Cardiac muscle cell (in vitro differentiated cells and primary cell): Measurements from ENCODE around the gene MUC6. TPM values are rescaled to one million over a fixed set of nuclear protein-coding genes. Genes with fewer than 3 reads are reported as not detected.

Experiments used
- DNase-seq, 2 donors: peaks; one replicate each; pipeline versions ENCODE4 v3.0.0 to v3.0.0-alpha.2; 2010 to 2017; ENCODE audit warnings: low read depth in 1 of 2, low spot score in 1 of 2
- H3K27ac ChIP-seq: fragments of 200-600 bp; sonication (generic); 2 replicates; pipeline ENCODE4 v1.5.1; 2016
- H3K27me3 ChIP-seq: fragments of 200-600 bp; sonication (generic); 2 replicates; pipeline ENCODE4 v1.6.0; 2016; ENCODE audit warnings: control low read depth
- H3K36me3 ChIP-seq: fragments of 200-600 bp; sonication (generic); 2 replicates; pipeline ENCODE4 v1.5.1; 2016; ENCODE audit warnings: control low read depth
- H3K4me1 ChIP-seq: fragments of 200-600 bp; sonication (generic); 2 replicates; pipeline ENCODE4 v1.8.1; 2017; ENCODE audit warnings: low read depth, mild to moderate bottlenecking, mixed run types
- H3K4me3 ChIP-seq: fragments of 200-600 bp; sonication (generic); 2 replicates; pipeline ENCODE4 v1.5.1; 2016; ENCODE audit warnings: mild to moderate bottlenecking
- H3K9me3 ChIP-seq: fragments of 200-600 bp; sonication (generic); 2 replicates; pipeline ENCODE4 v1.5.1; 2017; ENCODE audit warnings: low read depth, mild to moderate bottlenecking, control low read depth
- polyA plus RNA-seq: library from polyadenylated mRNA; unstranded; fragments of >200 nt; fragmentation: Nextera tagmentation; extraction: Ambion mirVana; gene quantifications from 2 replicates; pipeline ENCODE4 v1.2.1, GENCODE V29; 2016
- total RNA-seq: library from RNA; depleted of rRNA; stranded (reverse); fragments of >200 nt; gene quantifications from 2 replicates; pipeline ENCODE4 v1.2.3, GENCODE V29; 2016
- TF ChIP-seq, protein P1 (sequence below): IDR thresholded peaks from 2 replicates; pipeline ENCODE4 v1.5.1; 2012; ENCODE audit warnings: low read depth, mild to moderate bottlenecking, low read length

The MUC6 gene
- total and polyA plus RNA-seq, 2 experiments from 2014 or later: not detected

DNA sequence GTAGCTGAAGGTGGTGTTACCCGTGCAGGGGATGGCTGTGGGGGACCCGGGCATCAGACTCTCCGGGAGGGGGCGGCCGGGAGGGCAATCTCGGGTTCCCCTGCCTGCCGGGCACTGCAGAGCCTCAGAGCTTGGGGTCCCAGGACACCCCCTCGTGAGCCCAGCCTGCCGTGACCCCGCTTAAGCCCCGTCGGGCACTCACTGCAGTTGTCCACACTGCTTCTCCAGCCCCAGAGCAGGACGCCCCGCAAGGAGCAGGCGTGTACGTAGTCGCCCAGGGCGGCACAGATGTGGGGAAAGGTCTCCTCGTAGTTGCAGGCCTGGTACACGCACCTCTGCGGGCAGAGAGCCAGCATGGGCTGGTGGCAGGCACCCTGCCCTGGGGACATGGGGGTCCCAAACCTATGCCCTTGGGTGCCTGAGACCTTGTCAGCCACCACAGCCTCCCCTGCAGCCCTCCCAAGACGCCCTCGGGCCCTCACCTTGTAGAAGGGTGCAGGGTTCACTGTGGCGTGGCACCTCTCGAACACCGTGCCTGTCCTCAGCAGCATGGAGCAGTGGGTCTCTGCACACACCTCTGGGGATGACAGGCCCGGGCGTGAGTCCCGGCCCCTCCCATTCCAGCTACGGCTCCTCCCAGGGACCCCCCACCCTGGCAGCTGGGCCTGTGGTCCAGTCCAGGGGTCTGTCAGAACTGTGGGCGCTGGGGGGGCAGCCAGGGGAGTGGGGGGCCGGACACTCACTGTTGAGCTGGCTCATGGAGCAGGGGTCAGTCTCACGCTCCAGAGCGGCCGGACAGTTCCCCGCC, 8.8 kb downstream of the MUC6 start:
- Histone ChIP-seq H3K36me3 (no peaks in the 10 kb centered on the region), H3K4me1 (no peaks in the 10 kb centered on the region), H3K9me3 (no peaks in the 10 kb centered on the region), H3K4me3 (no peak overlapping the region), H3K27ac (no peak overlapping the region), H3K27me3 (no peaks in the 10 kb centered on the region)
- no peak for DNase-seq
- TF ChIP-seq, protein P1, sequence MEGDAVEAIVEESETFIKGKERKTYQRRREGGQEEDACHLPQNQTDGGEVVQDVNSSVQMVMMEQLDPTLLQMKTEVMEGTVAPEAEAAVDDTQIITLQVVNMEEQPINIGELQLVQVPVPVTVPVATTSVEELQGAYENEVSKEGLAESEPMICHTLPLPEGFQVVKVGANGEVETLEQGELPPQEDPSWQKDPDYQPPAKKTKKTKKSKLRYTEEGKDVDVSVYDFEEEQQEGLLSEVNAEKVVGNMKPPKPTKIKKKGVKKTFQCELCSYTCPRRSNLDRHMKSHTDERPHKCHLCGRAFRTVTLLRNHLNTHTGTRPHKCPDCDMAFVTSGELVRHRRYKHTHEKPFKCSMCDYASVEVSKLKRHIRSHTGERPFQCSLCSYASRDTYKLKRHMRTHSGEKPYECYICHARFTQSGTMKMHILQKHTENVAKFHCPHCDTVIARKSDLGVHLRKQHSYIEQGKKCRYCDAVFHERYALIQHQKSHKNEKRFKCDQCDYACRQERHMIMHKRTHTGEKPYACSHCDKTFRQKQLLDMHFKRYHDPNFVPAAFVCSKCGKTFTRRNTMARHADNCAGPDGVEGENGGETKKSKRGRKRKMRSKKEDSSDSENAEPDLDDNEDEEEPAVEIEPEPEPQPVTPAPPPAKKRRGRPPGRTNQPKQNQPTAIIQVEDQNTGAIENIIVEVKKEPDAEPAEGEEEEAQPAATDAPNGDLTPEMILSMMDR: no peak

DNA sequence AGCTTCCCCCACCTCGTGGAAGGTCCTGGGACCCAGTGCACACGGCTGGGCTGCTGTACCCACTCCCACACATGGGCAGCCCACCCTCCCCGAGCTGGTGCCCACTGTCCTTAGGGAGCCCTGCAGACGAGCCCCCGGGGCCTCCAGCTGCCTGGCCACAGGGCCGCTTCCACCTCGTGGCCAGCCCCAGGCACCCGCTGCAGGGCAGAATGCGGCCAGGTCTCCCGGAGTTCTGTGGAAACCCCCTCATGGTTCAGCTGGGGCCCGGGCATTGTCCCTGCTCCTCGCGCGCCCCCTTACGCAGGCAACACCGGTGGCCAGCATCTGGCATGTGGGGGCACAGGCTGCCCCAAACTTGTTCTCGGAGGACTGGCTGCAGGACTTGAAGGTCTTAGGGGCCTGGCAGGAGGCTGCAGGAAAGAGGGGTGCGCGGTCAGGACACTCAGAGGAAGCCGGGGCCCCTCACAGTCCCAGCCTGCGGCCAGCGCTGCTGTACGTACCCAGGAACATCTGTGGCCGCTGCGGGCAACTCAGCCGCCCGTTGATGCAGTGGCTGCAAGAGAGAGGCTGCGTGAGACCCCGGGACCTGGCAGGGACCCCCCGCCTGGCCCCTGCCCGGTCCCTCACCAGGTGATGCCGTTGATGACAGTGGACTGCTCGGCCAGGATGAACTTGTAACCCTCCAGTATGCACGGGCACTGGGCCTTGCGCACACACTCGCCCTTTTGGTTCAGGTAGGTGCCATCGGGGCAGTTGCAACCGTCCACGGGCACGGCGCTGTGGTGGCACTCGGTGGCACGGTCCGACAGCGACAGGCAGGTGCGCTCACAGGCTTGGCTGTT, 9.7 kb downstream of the MUC6 start:
- no peaks in the 10 kb centered on the region for H3K9me3 ChIP-seq
- H3K27ac ChIP-seq: no peak overlapping the region
- no peaks in the 10 kb centered on the region for H3K27me3 ChIP-seq
- no peaks in the 10 kb centered on the region for H3K4me1 ChIP-seq
- no peak for DNase-seq
- no peak overlapping the region for H3K4me3 ChIP-seq
- no peaks in the 10 kb centered on the region for H3K36me3 ChIP-seq
- TF ChIP-seq, protein P1: no peak

DNA sequence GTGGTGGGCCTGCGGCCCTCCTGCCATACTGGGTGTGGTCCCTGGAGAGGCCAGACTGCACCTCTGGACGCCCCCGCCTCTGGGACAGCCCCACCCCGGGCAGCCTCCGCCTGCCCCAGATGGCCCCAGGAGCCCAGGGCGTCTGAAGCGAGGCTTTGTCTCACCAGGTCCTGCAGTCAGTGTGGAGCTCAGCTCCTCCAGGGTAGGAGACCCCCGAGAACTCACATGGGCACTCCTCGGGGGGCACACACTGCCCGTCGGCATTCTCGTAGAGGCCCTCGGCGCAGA, 10.4 kb downstream of the MUC6 start:
- no peaks in the 10 kb centered on the region for H3K9me3 ChIP-seq
- TF ChIP-seq, protein P1: no peak
- H3K4me1 ChIP-seq: no peaks in the 10 kb centered on the region
- H3K4me3 ChIP-seq: no peak overlapping the region
- DNase-seq: no peak
- no peak overlapping the region for H3K27ac ChIP-seq
- no peaks in the 10 kb centered on the region for H3K27me3 ChIP-seq
- no peaks in the 10 kb centered on the region for H3K36me3 ChIP-seq

DNA sequence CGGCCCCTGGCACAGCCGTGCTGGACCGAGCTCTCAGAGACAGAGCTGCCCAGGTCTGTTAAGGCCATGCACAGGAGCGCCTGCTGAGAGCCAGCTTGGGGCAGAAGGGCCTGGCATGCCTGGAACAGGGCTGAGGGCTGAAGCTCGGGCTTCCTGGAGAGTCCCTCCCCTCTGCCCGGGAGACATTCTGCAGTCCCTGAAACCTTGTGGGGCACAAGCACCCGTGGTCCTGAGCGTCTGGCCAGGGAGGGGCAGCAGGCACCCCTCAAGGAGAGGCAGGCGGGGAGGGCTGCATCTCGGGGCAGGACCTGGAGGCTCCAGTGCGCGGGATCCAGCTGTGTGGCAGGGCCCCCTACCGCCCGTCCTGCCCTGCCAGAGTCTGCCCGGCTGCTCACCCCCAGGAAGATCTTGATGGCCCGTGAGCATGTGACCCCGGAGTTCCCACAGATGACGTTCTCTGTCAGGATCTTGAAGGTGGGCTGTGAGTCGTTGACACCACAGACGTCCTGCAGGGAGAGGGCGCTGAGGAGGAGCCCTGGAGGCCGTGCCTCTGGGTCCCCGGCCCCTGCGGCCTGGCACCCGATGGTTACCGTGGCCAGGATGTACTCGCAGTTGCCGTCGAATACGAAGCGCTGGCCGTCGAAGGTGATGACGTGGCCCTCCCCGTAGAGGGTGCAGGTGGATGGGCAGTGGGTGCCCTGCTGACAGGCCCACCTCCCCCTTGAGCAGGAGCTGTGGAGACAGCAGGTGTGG, 10.9 kb downstream of the MUC6 start:
- Histone ChIP-seq H3K4me1 (no peaks in the 10 kb centered on the region), H3K9me3 (no peaks in the 10 kb centered on the region), H3K36me3 (no peaks in the 10 kb centered on the region), H3K27me3 (no peaks in the 10 kb centered on the region), H3K27ac (no peak overlapping the region), H3K4me3 (no peak overlapping the region)
- DNase-seq: no peak
- TF ChIP-seq, protein P1: no peak

DNA sequence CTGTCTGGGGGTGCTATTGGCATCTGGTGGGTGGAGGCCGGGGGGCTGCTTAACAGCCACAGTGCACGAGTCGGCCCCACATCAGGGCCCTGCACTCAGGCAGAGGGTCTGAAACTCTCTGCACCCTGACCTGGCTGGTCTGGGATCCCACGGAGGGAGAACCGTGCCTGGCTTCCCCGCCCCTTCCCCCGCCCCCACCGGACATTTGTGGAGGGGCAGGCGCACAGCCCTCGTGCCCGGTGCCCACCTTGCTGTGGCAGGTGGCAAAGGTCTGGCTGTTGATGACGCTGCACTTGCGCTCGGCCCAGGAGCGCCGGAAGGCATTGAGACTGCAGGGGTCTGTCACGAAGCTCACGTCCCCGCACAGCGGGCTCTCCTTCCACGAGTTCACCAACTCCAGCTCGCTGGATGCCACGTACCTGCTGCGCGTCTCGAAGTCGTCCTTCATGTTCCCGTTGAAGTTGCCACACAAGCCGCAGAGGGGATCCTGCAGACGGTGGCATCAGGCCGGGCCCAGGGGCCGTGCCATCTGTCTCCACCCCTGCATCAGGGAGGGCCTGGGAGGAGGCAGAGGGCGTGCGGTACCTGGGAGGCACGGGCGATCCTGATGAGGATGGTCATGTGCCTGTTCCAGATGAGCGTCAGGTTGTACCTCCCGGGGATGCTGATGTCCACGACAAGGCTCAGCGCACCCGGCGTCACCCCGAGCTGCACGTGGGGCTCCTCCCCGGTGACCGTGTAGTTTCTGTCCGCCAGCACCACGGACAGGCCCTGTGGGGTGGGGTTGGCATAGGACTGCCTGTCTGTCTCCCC, 11.7 kb downstream of the MUC6 start:
- Histone ChIP-seq H3K27ac (no peak overlapping the region), H3K36me3 (no peaks in the 10 kb centered on the region), H3K27me3 (no peaks in the 10 kb centered on the region), H3K9me3 (no peaks in the 10 kb centered on the region), H3K4me1 (no peaks in the 10 kb centered on the region), H3K4me3 (no peak overlapping the region)
- no peak for DNase-seq
- TF ChIP-seq, protein P1: no peak
